ENCODE results near the gene UAP1L1.

UAP1L1 gene

GRCh38 chr9:137035937-137036336, 41.4 kb upstream of the UAP1L1 start:
- Histone ChIP-seq H3K4me3 (ENCODE audit: low read length) (no peak overlapping the region), H3K36me3 (ENCODE audit: insufficient read depth, low read length) (peaks cover 22% of the 10 kb centered on the region)

DNA sequence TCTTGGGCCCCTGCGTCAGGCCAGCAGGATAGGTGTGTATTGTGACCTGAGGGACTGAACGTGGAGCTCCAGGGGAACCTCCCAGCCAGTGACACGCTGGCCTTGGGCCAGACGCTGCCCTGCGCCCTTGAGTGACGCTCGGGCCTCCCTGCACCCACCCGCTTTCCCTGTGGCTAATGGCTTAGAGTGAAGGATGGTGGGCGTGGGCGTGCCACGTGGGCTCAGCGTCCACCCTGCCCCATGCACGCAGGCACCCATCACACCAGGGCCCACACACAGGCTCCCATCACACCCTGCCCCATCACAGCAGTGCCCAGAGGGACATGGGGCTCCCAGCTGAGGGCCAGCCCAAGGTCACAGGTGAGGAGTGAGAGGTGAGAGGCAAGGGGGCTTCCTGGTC, 40.3 kb upstream of the UAP1L1 start:
- peaks cover 22% of the 10 kb centered on the region for H3K36me3 ChIP-seq (ENCODE audit: insufficient read depth, low read length)
- peaks cover 17% of the 10 kb centered on the region for H3K4me1 ChIP-seq (ENCODE audit: insufficient read depth, low read length)
- no peaks in the 10 kb centered on the region for H3K27me3 ChIP-seq (ENCODE audit: insufficient read depth, low read length)
- H2AFZ ChIP-seq (ENCODE audit: low read depth, low read length), result no peak overlapping the region
- no peaks in the 10 kb centered on the region for H3K9me3 ChIP-seq (ENCODE audit: low read length)
- H3K4me3 ChIP-seq (ENCODE audit: low read length), result no peak overlapping the region

More at GRCh38 chr9:137035937-137036336, 41.4 kb upstream of the UAP1L1 start:
- Histone ChIP-seq H2AFZ (ENCODE audit: low read depth, low read length) (no peak overlapping the region), H3K27me3 (ENCODE audit: insufficient read depth, low read length) (no peaks in the 10 kb centered on the region), H3K9me3 (ENCODE audit: low read length) (no peaks in the 10 kb centered on the region), H3K4me1 (ENCODE audit: insufficient read depth, low read length) (peaks cover 7% of the 10 kb centered on the region)

DNA sequence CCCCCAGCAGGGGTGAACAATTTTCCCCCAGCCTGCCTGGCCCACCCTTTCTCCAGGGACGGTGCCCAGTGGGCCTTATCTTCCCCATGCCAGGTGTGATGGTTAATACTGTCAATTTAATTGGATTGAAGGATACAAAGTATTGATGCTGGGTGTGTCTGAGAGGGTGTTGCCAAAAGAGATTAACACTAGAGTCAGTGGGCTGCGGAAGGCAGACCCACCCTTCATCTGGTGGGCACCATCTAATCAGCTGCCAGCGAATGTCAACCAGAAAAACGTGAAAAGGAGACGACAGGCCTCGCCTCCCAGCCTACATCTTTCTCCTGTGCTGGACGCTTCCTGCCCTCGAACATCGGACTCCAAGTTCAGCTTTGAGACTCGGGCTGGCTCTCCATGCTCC, 39.8 kb upstream of the UAP1L1 start:
- Histone ChIP-seq H3K36me3 (ENCODE audit: insufficient read depth, low read length) (peaks cover 22% of the 10 kb centered on the region), H3K4me1 (ENCODE audit: insufficient read depth, low read length) (peaks cover 17% of the 10 kb centered on the region), H3K9me3 (ENCODE audit: low read length) (no peaks in the 10 kb centered on the region), H2AFZ (ENCODE audit: low read depth, low read length) (no peak overlapping the region), H3K4me3 (ENCODE audit: low read length) (no peak overlapping the region), H3K27me3 (ENCODE audit: insufficient read depth, low read length) (no peaks in the 10 kb centered on the region)

GRCh38 chr9:137038916-137039315, 38.4 kb upstream of the UAP1L1 start:
- H3K9me3 ChIP-seq (ENCODE audit: low read length), result no peaks in the 10 kb centered on the region
- peaks cover 22% of the 10 kb centered on the region for H3K36me3 ChIP-seq (ENCODE audit: insufficient read depth, low read length)
- H3K4me1 ChIP-seq (ENCODE audit: insufficient read depth, low read length), result peaks cover 26% of the 10 kb centered on the region
- H3K4me3 ChIP-seq (ENCODE audit: low read length), result no peak overlapping the region
- no peaks in the 10 kb centered on the region for H3K27me3 ChIP-seq (ENCODE audit: insufficient read depth, low read length)
- no peak overlapping the region for H2AFZ ChIP-seq (ENCODE audit: low read depth, low read length)

- Histone ChIP-seq H3K27me3 (ENCODE audit: insufficient read depth, low read length) (no peaks in the 10 kb centered on the region), H2AFZ (ENCODE audit: low read depth, low read length) (no peak overlapping the region), H3K4me3 (ENCODE audit: low read length) (no peak overlapping the region), H3K4me1 (ENCODE audit: insufficient read depth, low read length) (peaks cover 34% of the 10 kb centered on the region), H3K9me3 (ENCODE audit: low read length) (no peaks in the 10 kb centered on the region), H3K36me3 (ENCODE audit: insufficient read depth, low read length) (peaks cover 22% of the 10 kb centered on the region)
Observed at GRCh38 chr9:137039611-137040366, 37.5 kb upstream of the UAP1L1 start.

GRCh38 chr9:137040568-137040967, 36.7 kb upstream of the UAP1L1 start:
- Histone ChIP-seq H3K4me1 (ENCODE audit: insufficient read depth, low read length) (peaks cover 40% of the 10 kb centered on the region), H3K36me3 (ENCODE audit: insufficient read depth, low read length) (peaks cover 22% of the 10 kb centered on the region), H3K9me3 (ENCODE audit: low read length) (no peaks in the 10 kb centered on the region), H3K4me3 (ENCODE audit: low read length) (peak overlapping the region; percentile 31), H2AFZ (ENCODE audit: low read depth, low read length) (no peak overlapping the region), H3K27me3 (ENCODE audit: insufficient read depth, low read length) (no peaks in the 10 kb centered on the region)

DNA sequence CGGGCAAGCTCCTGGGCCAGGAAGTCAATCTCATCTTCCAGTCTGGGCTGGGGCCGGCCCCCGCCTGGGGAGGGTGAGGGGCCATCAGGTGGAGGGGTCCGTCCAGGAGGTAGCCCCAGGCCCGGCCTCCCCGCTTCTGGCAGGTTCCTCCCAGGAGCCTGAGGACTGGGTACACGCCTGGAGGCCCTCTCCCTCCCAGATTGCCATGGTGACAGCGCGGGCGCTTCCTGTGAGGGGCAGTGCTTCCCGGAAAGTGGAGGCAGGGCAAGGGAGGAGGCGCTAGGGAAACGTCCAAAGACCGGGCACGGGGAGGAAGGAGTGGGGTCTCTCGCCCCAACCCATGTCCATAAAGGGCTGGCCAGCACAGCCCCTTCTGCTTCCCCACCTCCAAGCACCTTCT, 36.2 kb upstream of the UAP1L1 start:
- H3K9me3 ChIP-seq (ENCODE audit: low read length), result no peaks in the 10 kb centered on the region
- H3K36me3 ChIP-seq (ENCODE audit: insufficient read depth, low read length), result peaks cover 22% of the 10 kb centered on the region
- H3K27me3 ChIP-seq (ENCODE audit: insufficient read depth, low read length), result no peaks in the 10 kb centered on the region
- no peak overlapping the region for H2AFZ ChIP-seq (ENCODE audit: low read depth, low read length)
- H3K4me1 ChIP-seq (ENCODE audit: insufficient read depth, low read length), result peaks cover 40% of the 10 kb centered on the region
- H3K4me3 ChIP-seq (ENCODE audit: low read length), result peak overlapping the region; percentile 31

- Histone ChIP-seq H2AFZ (ENCODE audit: low read depth, low read length) (no peak overlapping the region), H3K9me3 (ENCODE audit: low read length) (no peaks in the 10 kb centered on the region), H3K4me3 (ENCODE audit: low read length) (no peak overlapping the region), H3K4me1 (ENCODE audit: insufficient read depth, low read length) (peaks cover 40% of the 10 kb centered on the region), H3K27me3 (ENCODE audit: insufficient read depth, low read length) (peaks cover 9% of the 10 kb centered on the region), H3K36me3 (ENCODE audit: insufficient read depth, low read length) (peaks cover 16% of the 10 kb centered on the region)
Observed at GRCh38 chr9:137042751-137043727, 34.3 kb upstream of the UAP1L1 start.

DNA sequence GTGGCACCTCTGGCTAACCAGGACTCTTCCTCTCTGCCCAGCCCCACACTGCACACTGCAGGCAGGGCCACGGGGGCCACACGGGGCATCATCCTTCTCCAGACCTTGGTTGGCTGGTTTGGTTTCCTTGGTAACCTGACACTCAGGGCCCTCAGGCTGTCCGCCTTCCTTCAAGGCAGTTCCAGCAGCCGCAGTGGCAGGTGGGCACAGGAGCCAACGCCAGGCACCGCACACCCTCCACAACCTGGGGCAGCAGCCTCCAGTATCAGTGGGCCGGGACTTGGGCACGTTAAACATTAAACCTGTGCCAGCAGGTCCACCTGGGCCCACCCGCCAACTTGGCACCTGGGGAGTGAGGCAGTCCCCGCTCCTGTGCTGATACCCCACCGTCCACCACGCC, 33.3 kb upstream of the UAP1L1 start:
- peaks cover 40% of the 10 kb centered on the region for H3K4me1 ChIP-seq (ENCODE audit: insufficient read depth, low read length)
- no peak overlapping the region for H2AFZ ChIP-seq (ENCODE audit: low read depth, low read length)
- no peaks in the 10 kb centered on the region for H3K9me3 ChIP-seq (ENCODE audit: low read length)
- peaks cover 14% of the 10 kb centered on the region for H3K27me3 ChIP-seq (ENCODE audit: insufficient read depth, low read length)
- H3K36me3 ChIP-seq (ENCODE audit: insufficient read depth, low read length), result peaks cover 10% of the 10 kb centered on the region
- peak overlapping the region; percentile 85 for H3K4me3 ChIP-seq (ENCODE audit: low read length)

- Histone ChIP-seq H3K27me3 (ENCODE audit: insufficient read depth, low read length) (peaks cover 20% of the 10 kb centered on the region), H3K4me1 (ENCODE audit: insufficient read depth, low read length) (peaks cover 40% of the 10 kb centered on the region), H2AFZ (ENCODE audit: low read depth, low read length) (no peak overlapping the region), H3K9me3 (ENCODE audit: low read length) (no peaks in the 10 kb centered on the region), H3K4me3 (ENCODE audit: low read length) (peak overlapping the region; percentile 85), H3K36me3 (ENCODE audit: insufficient read depth, low read length) (peaks cover 4% of the 10 kb centered on the region)
Observed at GRCh38 chr9:137044502-137045177, 32.7 kb upstream of the UAP1L1 start.

DNA sequence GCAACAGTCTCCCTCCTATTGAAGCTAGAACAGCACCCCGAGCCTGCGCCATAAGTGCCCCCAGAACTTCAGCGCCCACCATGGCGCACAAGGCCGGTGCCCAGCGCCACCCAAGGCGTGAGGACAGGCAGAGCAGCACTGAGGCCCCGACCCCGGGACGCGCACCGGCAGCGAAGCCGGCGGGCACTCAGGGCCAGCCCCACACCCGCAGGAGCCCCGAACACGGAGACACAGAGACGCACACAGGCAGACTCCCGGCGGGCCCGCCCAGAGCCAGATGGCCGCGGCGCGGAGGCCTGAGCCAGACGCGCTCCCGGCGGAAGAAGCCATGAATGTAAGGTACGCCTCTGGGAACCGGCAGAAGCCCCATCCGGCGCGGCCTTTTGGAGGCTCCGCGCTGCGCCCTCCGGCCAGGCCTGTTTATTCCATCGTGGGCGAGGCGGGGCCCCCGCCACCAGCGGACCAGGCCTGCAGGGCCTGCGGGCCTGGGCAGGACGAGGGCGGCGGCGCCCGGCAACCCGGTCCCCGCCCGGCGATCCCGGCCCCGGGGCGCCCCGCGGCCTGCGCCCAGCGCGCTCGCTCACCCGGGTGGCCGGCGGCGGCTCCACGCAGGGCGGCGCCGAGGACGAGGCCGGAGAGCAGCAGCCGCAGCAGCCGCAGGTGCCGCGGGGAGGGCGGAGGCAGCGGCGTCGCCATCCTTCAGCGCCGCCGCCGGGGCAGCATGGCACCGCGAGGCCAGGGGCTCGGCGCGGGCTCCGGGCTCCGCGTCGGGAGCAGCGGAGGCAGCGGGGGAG, 31.8 kb upstream of the UAP1L1 start:
- peaks cover 38% of the 10 kb centered on the region for H3K4me1 ChIP-seq (ENCODE audit: insufficient read depth, low read length)
- peak overlapping the region; percentile 85 for H3K4me3 ChIP-seq (ENCODE audit: low read length)
- H3K9me3 ChIP-seq (ENCODE audit: low read length), result no peaks in the 10 kb centered on the region
- H3K27me3 ChIP-seq (ENCODE audit: insufficient read depth, low read length), result peaks cover 28% of the 10 kb centered on the region
- H2AFZ ChIP-seq (ENCODE audit: low read depth, low read length), result peak overlapping the region; percentile 75
- H3K36me3 ChIP-seq (ENCODE audit: insufficient read depth, low read length), result no peaks in the 10 kb centered on the region

DNA sequence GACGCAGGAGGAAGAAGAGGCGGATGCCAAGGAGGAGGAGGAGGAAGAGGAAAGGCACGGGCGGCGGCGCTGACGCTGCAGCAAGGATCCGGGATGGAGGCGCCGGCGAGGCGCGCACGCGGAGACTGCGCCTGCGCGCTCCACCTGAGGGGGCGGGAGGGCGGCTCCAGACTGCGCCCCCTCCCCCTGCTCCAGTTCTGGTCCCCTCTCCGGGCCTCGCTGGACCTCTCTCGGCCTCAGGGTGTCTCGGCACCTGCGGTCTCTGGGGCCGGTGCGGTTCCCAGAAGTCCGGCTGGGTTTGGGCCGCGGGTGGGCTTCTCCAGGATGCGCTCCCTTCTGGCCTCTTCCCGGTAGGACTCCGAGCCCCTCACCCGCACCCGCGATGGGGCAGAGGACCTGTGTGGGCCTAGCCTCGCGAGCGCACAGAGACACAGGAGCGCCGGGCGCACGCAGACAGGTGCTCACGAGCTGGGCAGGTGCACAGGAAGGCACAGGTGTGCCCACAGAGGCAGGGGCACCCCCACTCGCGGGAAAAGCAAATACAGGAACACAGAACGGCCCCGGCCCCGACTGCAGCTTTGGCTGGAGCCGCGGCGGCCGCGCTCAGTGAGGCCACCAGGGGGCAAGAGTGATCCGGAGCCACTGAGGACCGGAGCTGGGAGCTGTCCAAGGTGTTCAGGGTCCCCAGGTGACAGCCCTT, 31.1 kb upstream of the UAP1L1 start, which contains the start of gene NPDC1:
NPDC1 (minus strand) TSS at position 90 of the 700 bp plus-strand sequence. CDS start 188 bp downstream, outside the sequence.
- H3K4me3 ChIP-seq (ENCODE audit: low read length), result peak within 1 kb of the TSS; percentile 85
- H3K4me1 ChIP-seq (ENCODE audit: insufficient read depth, low read length), result peaks cover 30% of the 10 kb centered on the region
- no peaks in the 10 kb centered on the region for H3K9me3 ChIP-seq (ENCODE audit: low read length)
- H2AFZ ChIP-seq (ENCODE audit: low read depth, low read length), result peak within 1 kb of the TSS; percentile 75
- peaks cover 36% of the 10 kb centered on the region for H3K27me3 ChIP-seq (ENCODE audit: insufficient read depth, low read length)
- no peaks in the 10 kb centered on the region for H3K36me3 ChIP-seq (ENCODE audit: insufficient read depth, low read length)

Measured in neuron (in vitro differentiated cells).